K562 (cell line): ENCODE results near the gene NTRK1. TPM values are rescaled to one million over a fixed set of nuclear protein-coding genes. Genes with fewer than 3 reads are reported as not detected.

Experiments used
- ATAC-seq: fragments of 200-7000 bp; cut with Tn5 transposase; 3 replicates; pipeline ENCODE4 v1.9.1; 2020; ENCODE audit warnings: moderate library complexity
- BruUV-seq: library from RNA; stranded (reverse); fragments of 400-500 nt; replicated peaks from 2 replicates; lab custom pipeline; 2021; lab: Mats Ljungman, UMichigan
- CTCF ChIA-PET: fragments of 300-600 bp; formaldehyde crosslinking; extraction: SDS; loops from one replicate; lab custom pipeline; 2021; ENCODE audit warnings: low intra/inter-chr PET ratio; lab: Yijun Ruan, JAX
- POLR2A ChIA-PET: fragments of 300-600, 350-650 bp; sonication (Branson Sonifier 250); formaldehyde crosslinking; extraction: SDS; loops from one replicate; lab custom pipeline; 2021; ENCODE audit warnings: antibody characterized with exemption, inconsistent platforms; lab: Yijun Ruan, JAX
- DNase-seq, 4 experiments: peaks; one replicate each; pipeline versions ENCODE4 v3.0.0 to v3.0.0-alpha.2; 2011 to 2018; ENCODE audit warnings: low spot score in 3 of 4, mixed read lengths in 3 of 4; ENCODE audit errors: extremely low read depth in 1 of 4
- FAIRE-seq: peaks from 2 replicates; lab custom pipeline; 2011; peaks lifted over from hg19 to GRCh38; lab: Jason Lieb, UNC
- H2AFZ ChIP-seq: 2 replicates; pipeline ENCODE4 v1.6.0; 2011; ENCODE audit warnings: low read depth, low read length, control low read depth, inconsistent platforms
- H3K27ac ChIP-seq: fragments of 200-600 bp; 3 replicates; pipeline ENCODE4 v1.8.0; 2011; ENCODE audit warnings: low read depth, mild to moderate bottlenecking, control low read depth, inconsistent platforms, low read length, moderate library complexity, mixed read lengths; ENCODE audit errors: extremely low read depth
- H3K27me3 ChIP-seq, 2 experiments: fragments of 300-600 bp in 1 of 2; 2 replicates in 1 of 2; 3 replicates in 1 of 2; pipeline versions ENCODE4 v1.6.0 to v1.8.0; 2011; ENCODE audit warnings: inconsistent platforms in 2 of 2, low read length in 2 of 2, mild to moderate bottlenecking in 1 of 2, mixed read lengths in 1 of 2, moderate library complexity in 1 of 2; ENCODE audit not compliant: control insufficient read depth in 2 of 2, insufficient read depth in 2 of 2
- H3K36me3 ChIP-seq: fragments of 300-600 bp; 3 replicates; pipeline ENCODE4 v1.8.0; 2011; ENCODE audit warnings: mild to moderate bottlenecking, low read length, inconsistent platforms; ENCODE audit not compliant: control insufficient read depth, insufficient read depth
- H3K4me1 ChIP-seq, 2 experiments: fragments of 200-600 bp in 1 of 2; replicated peaks in 1 of 2; 2 replicates in 1 of 2; 3 replicates in 1 of 2; pipeline versions ENCODE4 v1.5.1 to v1.8.0; 2011; ENCODE audit warnings: inconsistent platforms in 2 of 2, low read length in 2 of 2, mild to moderate bottlenecking in 1 of 2, mixed read lengths in 1 of 2, moderate library complexity in 1 of 2; ENCODE audit not compliant: control insufficient read depth in 2 of 2, insufficient read depth in 2 of 2
- H3K4me2 ChIP-seq: 2 replicates; pipeline ENCODE4 v1.6.1; 2011; ENCODE audit warnings: low read length, control low read depth, inconsistent platforms, mixed read lengths; ENCODE audit not compliant: insufficient read depth
- H3K4me3 ChIP-seq: fragments of 200-600 bp; sonication (generic), shearing (Covaris generic); 2 replicates; pipeline ENCODE4 v1.5.1; 2016; ENCODE audit warnings: control low read depth, inconsistent platforms
- H3K79me2 ChIP-seq: fragments of 200-600 bp; 3 replicates; pipeline ENCODE4 v1.8.0; 2011; ENCODE audit warnings: low read length, inconsistent platforms; ENCODE audit not compliant: control insufficient read depth, insufficient read depth
- H3K9ac ChIP-seq, 2 experiments: 2 replicates each; pipeline versions ENCODE4 v1.6.0 to v1.6.1; 2011; ENCODE audit warnings: low read depth in 2 of 2, low read length in 2 of 2, control low read depth in 1 of 2, inconsistent platforms in 1 of 2, mild to moderate bottlenecking in 1 of 2, mixed read lengths in 1 of 2; ENCODE audit not compliant: insufficient read depth in 1 of 2
- H3K9me1 ChIP-seq: one replicate; pipeline ENCODE4 v1.6.0; 2011; ENCODE audit warnings: inconsistent platforms, mild to moderate bottlenecking, low read length, moderate library complexity; ENCODE audit not compliant: control insufficient read depth, insufficient read depth
- H3K9me3 ChIP-seq: replicated peaks from 2 replicates; pipeline ENCODE4 v1.5.1; 2011; ENCODE audit warnings: low read depth, low read length, inconsistent platforms; ENCODE audit not compliant: control insufficient read depth, insufficient read depth
- H4K20me1 ChIP-seq: replicated peaks from 2 replicates; pipeline ENCODE4 v1.6.1; 2011; ENCODE audit warnings: low read length, inconsistent platforms, mixed read lengths; ENCODE audit not compliant: control insufficient read depth, insufficient read depth
- ATF1 ChIP-seq, 2 experiments: fragments of 450-650 bp in 1 of 2; IDR thresholded peaks; 2 replicates each; pipeline ENCODE4 v1.6.1; 2016; ENCODE audit warnings: missing compliant biosample characterization in 1 of 2, missing genetic modification characterization in 1 of 2
- FOSL1 ChIP-seq: fragments of 200-800 bp; sonication (Bioruptor generic); conservative IDR thresholded peaks from 2 replicates; pipeline ENCODE4 v1.6.1; 2016; ENCODE audit warnings: missing genetic modification characterization, missing compliant biosample characterization
- FOXJ2 ChIP-seq: fragments of 200-800 bp; sonication (Bioruptor generic); IDR thresholded peaks from 2 replicates; pipeline ENCODE4 v1.6.1; 2016; ENCODE audit warnings: missing genetic modification characterization, missing compliant biosample characterization
- MECOM ChIP-seq: fragments of 250-450 bp; sonication (Bioruptor Pico); IDR thresholded peaks from 2 replicates; pipeline ENCODE4 v1.8.0; 2022; ENCODE audit warnings: inconsistent platforms
- NR2F6 ChIP-seq: fragments of 450-650 bp; formaldehyde crosslinking; IDR thresholded peaks from 2 replicates; pipeline ENCODE4 v1.4.0; 2020; ENCODE audit warnings: mild to moderate bottlenecking
- TAF15 ChIP-seq: fragments of 200-400 bp; formaldehyde crosslinking; IDR thresholded peaks from 2 replicates; pipeline ENCODE4 v1.6.1; 2017; ENCODE audit warnings: mild to moderate bottlenecking, low read depth, low read length, moderate library complexity
- ZNF696 ChIP-seq: fragments of 250-450 bp; sonication (Bioruptor Pico); conservative IDR thresholded peaks from 2 replicates; pipeline ENCODE4 v1.4.0; 2020; ENCODE audit warnings: mild to moderate bottlenecking, moderate library complexity
- WGBS: fragments of 100-300 bp; shearing (Covaris generic); methylation state at CpG from one replicate; pipeline ENCODE4 v1.1.6; 2016; ENCODE audit warnings: low coverage, mixed read lengths; ENCODE audit not compliant: insufficient coverage; ENCODE audit errors: missing lambda C conversion rate; 5-methylcytosine and 5-hydroxymethylcytosine counted together
- in situ Hi-C: fragments of 300-500 bp; cut with MboI; formaldehyde crosslinking; loops from 4 replicates; pipeline ENCODE4 v1.15.0; 2018; ENCODE audit warnings: inconsistent platforms, mixed read lengths
- intact Hi-C: fragments of 100-400 bp; cut with micrococcal nuclease; formaldehyde crosslinking; loops from 2 replicates; pipeline ENCODE4 v1.14.2; 2022
- polyA plus RNA-seq, 8 experiments: library from polyadenylated mRNA; depleted of rRNA in 4 of 8; stranded (reverse) in 5 of 8; unstranded in 3 of 8; fragments of >200 nt; fragmentation: Nextera tagmentation in 2 of 8; fragmentation: Illumina TruSeq in 1 of 8; extraction: Ambion mirVana in 2 of 8; extraction: Trizol in 1 of 8; gene quantifications; 2 replicates each; pipeline versions ENCODE4 v1.2.1 to v1.2.3, GENCODE V29; 2011 to 2014; ENCODE audit warnings: inconsistent platforms in 1 of 8, missing spikeins in 1 of 8
- total RNA-seq, 7 experiments: library from RNA; depleted of rRNA in 6 of 7; stranded (reverse); fragments of >200 nt in 6 of 7; fragmentation: Illumina TruSeq in 2 of 7; extraction: Trizol in 2 of 7; gene quantifications; 2 replicates each; pipeline versions ENCODE4 v1.2.1 to v1.2.3, GENCODE V29; 2011 to 2021; ENCODE audit warnings: low replicate concordance in 1 of 7
- TF ChIP-seq, protein P1 (sequence below): sonication (generic); formaldehyde crosslinking; IDR thresholded peaks from 2 replicates; pipeline ENCODE4 v1.8.0; 2022; ENCODE audit warnings: mild to moderate bottlenecking, low read depth, missing genetic modification reagents
- TF ChIP-seq, protein P2 (sequence below): sonication (generic); formaldehyde crosslinking; IDR thresholded peaks from 2 replicates; pipeline ENCODE4 v1.8.0; 2022; ENCODE audit warnings: mild to moderate bottlenecking, missing genetic modification reagents, borderline replicate concordance
- TF ChIP-seq, protein P3 (sequence below): fragments of 250-450 bp; sonication (Bioruptor Pico); IDR thresholded peaks from 2 replicates; pipeline ENCODE4 v1.5.0; 2021
- TF ChIP-seq, protein P4 (sequence below), 2 experiments: fragments of 450-650 bp; IDR thresholded peaks; 2 replicates each; pipeline ENCODE4 v1.6.1; 2016
- TF ChIP-seq, protein P5 (sequence below): fragments of 450-650 bp; conservative IDR thresholded peaks from 2 replicates; pipeline ENCODE4 v1.6.1; 2016; ENCODE audit warnings: missing genetic modification characterization, low read depth, mild to moderate bottlenecking, control low read depth, missing compliant biosample characterization

Gene NTRK1
- total and polyA plus RNA-seq, 9 of the 15 experiments (the other 6 are each of a cell fraction or from before 2014, with no cell fraction given): 0.46 to 30.0 (median 7.9) TPM

DNA sequence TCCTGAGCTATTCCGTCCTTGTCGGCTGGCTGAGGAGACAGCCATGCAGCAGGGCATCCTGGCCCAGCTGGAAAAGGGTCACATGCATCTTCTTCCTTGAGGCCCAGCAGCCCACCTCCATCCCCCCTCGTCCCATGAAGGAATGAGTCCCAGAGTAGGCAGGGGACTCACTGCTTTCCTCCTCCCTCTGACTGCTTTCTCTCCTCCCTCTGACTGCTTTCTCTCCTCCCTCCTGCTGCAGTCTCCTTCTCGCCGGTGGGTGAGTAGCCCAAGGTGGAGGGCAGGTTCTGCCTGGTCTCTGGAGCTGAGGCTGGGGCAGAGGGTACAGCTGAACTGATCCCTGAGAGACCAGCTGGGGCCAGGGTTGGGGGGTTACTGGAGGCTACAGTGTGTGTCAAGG lies 13.5 kb downstream of the NTRK1 start (continued):
- TF ChIP-seq, protein P1, sequence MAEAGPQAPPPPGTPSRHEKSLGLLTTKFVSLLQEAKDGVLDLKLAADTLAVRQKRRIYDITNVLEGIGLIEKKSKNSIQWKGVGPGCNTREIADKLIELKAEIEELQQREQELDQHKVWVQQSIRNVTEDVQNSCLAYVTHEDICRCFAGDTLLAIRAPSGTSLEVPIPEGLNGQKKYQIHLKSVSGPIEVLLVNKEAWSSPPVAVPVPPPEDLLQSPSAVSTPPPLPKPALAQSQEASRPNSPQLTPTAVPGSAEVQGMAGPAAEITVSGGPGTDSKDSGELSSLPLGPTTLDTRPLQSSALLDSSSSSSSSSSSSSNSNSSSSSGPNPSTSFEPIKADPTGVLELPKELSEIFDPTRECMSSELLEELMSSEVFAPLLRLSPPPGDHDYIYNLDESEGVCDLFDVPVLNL (CRISPR knock-in tag): no peak
- TF ChIP-seq, protein P2, sequence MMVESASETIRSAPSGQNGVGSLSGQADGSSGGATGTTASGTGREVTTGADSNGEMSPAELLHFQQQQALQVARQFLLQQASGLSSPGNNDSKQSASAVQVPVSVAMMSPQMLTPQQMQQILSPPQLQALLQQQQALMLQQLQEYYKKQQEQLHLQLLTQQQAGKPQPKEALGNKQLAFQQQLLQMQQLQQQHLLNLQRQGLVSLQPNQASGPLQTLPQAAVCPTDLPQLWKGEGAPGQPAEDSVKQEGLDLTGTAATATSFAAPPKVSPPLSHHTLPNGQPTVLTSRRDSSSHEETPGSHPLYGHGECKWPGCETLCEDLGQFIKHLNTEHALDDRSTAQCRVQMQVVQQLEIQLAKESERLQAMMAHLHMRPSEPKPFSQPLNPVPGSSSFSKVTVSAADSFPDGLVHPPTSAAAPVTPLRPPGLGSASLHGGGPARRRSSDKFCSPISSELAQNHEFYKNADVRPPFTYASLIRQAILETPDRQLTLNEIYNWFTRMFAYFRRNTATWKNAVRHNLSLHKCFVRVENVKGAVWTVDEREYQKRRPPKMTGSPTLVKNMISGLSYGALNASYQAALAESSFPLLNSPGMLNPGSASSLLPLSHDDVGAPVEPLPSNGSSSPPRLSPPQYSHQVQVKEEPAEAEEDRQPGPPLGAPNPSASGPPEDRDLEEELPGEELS: no peak
- TF ChIP-seq NR2F6 (CRISPR knock-in tag) (no peak), MECOM (CRISPR knock-in tag) (no peak)

- intact Hi-C loops (no loop called here), in situ Hi-C loops (no loop called here)
- Histone ChIP-seq H3K9ac (peak overlapping the region in 1 of 2 experiments; percentile 70; a peak in 2 of 4 replicates), H3K9me1 (no peaks in the 10 kb centered on the region), H3K27ac (no peak overlapping the region), H3K27me3 (no peaks in the 10 kb centered on the region), H3K4me3 (no peak overlapping the region), H3K36me3 (peaks cover 2% of the 10 kb centered on the region; the same call in 2 of the 3 replicates), H3K79me2 (no peaks in the 10 kb centered on the region), H3K9me3 (no peaks in the 10 kb centered on the region), H2AFZ (no peak overlapping the region), H4K20me1 (no peaks in the 10 kb centered on the region), H3K4me2 (no peak overlapping the region), H3K4me1 (peaks cover 12 to 29% of the 10 kb centered on the region in 2 experiments)
- POLR2A ChIA-PET: interaction anchor here (1.4 kb wide), 1 partner anchor 9 kb away, joined by 3 read pairs; no protein-coding TSS in a partner anchor
- no peak for FAIRE-seq
- no peak for ATAC-seq
- no peak for DNase-seq
- no TSS peak for BruUV-seq
- CTCF ChIA-PET: no interaction called here
- WGBS: 71% methylated on average over 16 of the region's 16 CpGs
- TF ChIP-seq TAF15 (no peak), ATF1 (CRISPR knock-in tag; IDR thresholded peaks at IDR 0.05) (no peak), ATF1 (tag; IDR thresholded peaks at IDR 0.05) (no peak), FOXJ2 (tag) (no peak), ZNF696 (CRISPR knock-in tag) (no peak), FOSL1 (tag) (no peak)
- TF ChIP-seq, protein P3, sequence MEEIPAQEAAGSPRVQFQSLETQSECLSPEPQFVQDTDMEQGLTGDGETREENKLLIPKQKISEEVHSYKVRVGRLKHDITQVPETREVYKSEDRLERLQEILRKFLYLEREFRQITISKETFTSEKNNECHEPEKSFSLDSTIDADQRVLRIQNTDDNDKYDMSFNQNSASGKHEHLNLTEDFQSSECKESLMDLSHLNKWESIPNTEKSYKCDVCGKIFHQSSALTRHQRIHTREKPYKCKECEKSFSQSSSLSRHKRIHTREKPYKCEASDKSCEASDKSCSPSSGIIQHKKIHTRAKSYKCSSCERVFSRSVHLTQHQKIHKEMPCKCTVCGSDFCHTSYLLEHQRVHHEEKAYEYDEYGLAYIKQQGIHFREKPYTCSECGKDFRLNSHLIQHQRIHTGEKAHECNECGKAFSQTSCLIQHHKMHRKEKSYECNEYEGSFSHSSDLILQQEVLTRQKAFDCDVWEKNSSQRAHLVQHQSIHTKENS (CRISPR knock-in tag): no peak
- TF ChIP-seq, protein P4, sequence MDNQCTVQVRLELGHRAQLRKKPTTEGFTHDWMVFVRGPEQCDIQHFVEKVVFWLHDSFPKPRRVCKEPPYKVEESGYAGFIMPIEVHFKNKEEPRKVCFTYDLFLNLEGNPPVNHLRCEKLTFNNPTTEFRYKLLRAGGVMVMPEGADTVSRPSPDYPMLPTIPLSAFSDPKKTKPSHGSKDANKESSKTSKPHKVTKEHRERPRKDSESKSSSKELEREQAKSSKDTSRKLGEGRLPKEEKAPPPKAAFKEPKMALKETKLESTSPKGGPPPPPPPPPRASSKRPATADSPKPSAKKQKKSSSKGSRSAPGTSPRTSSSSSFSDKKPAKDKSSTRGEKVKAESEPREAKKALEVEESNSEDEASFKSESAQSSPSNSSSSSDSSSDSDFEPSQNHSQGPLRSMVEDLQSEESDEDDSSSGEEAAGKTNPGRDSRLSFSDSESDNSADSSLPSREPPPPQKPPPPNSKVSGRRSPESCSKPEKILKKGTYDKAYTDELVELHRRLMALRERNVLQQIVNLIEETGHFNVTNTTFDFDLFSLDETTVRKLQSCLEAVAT (IDR thresholded peaks at IDR 0.05): no peak
- TF ChIP-seq, protein P5, sequence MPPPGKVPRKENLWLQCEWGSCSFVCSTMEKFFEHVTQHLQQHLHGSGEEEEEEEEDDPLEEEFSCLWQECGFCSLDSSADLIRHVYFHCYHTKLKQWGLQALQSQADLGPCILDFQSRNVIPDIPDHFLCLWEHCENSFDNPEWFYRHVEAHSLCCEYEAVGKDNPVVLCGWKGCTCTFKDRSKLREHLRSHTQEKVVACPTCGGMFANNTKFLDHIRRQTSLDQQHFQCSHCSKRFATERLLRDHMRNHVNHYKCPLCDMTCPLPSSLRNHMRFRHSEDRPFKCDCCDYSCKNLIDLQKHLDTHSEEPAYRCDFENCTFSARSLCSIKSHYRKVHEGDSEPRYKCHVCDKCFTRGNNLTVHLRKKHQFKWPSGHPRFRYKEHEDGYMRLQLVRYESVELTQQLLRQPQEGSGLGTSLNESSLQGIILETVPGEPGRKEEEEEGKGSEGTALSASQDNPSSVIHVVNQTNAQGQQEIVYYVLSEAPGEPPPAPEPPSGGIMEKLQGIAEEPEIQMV (tag): no peak
Observed at GRCh38 chr1:156874572-156875340, 14.1 kb downstream of the NTRK1 start.
